Measurements from ENCODE around the gene ARVCF. TPM values are rescaled to one million over a fixed set of nuclear protein-coding genes. Genes with fewer than 3 reads are reported as not detected.

The ARVCF gene
- total and polyA plus RNA-seq, 4 donors: 10.0 to 23.4 (median 16.6) TPM

- 92 to 95% methylated on average over 7 of the region's 7 CpGs for WGBS, 2 donors
- no peak overlapping the region for H3K27ac ChIP-seq (ENCODE audit: low read depth in 1 of 2, low read length in 1 of 2)
- H3K4me3 ChIP-seq: no peak overlapping the region
- H3K27me3 ChIP-seq (ENCODE audit: control insufficient read depth in 3 of 3, insufficient read depth in 3 of 3, low read length in 2 of 3): no peaks in the 10 kb centered on the region
- peaks cover 0 to 2% (median 0%) of the 10 kb centered on the region in 4 donors for H3K9me3 ChIP-seq (ENCODE audit: control insufficient read depth in 4 of 4, insufficient read depth in 3 of 4, low read length in 3 of 4)
- DNase-seq: no peak
- no peak for ATAC-seq (ENCODE audit: insufficient read depth, low FRiP score)
- TF ChIP-seq CTCF (IDR thresholded peaks at IDR 0.05; ENCODE audit: control extremely low read depth, extremely low read depth): no peak
- no peak overlapping the region for H3K9ac ChIP-seq (ENCODE audit: insufficient read depth in 1 of 2, low read length in 2 of 2)
- peaks cover 0 to 35% (median 5%) of the 10 kb centered on the region in 4 donors for H3K36me3 ChIP-seq (ENCODE audit: control insufficient read depth in 4 of 4, insufficient read depth in 4 of 4, low read length in 4 of 4)
- H3K4me1 ChIP-seq (ENCODE audit: control insufficient read depth in 5 of 5, insufficient read depth in 5 of 5, low read length in 5 of 5): no peaks in the 10 kb centered on the region
These were observed 22.0 kb upstream of the ARVCF start for GRCh38 chr22:20038574-20038973.

DNA sequence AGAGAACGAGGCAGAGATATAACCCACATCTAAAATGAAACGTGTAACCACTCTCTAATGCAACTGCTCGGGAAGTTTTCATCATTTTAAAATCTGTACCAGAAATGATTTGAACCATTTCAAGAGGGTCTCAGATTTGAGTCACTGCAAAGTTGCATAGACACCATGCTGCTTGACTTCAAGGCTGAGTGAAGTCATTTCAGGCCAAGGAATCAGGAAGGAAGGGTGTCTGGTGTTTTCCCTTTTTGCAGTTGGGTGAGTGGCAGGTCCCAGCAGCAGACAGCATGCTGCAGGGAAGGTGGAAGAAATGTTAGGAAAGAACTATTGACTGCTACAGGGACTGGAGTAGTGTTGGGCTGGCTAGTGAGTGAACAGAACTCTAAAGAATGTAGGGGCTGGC is 20.8 kb upstream of the ARVCF start:
- Histone ChIP-seq H3K4me3 (no peak overlapping the region), H3K36me3 (ENCODE audit: control insufficient read depth in 4 of 4, insufficient read depth in 4 of 4, low read length in 4 of 4) (peaks cover 0 to 28% (median 3%) of the 10 kb centered on the region in 4 donors), H3K4me1 (ENCODE audit: control insufficient read depth in 5 of 5, insufficient read depth in 5 of 5, low read length in 5 of 5) (peaks cover 0 to 9% (median 0%) of the 10 kb centered on the region in 5 donors), H3K9me3 (ENCODE audit: control insufficient read depth in 4 of 4, insufficient read depth in 3 of 4, low read length in 3 of 4) (peaks cover 0 to 2% (median 0%) of the 10 kb centered on the region in 4 donors), H3K27ac (ENCODE audit: low read depth in 1 of 2, low read length in 1 of 2) (no peak overlapping the region), H3K9ac (ENCODE audit: insufficient read depth in 1 of 2, low read length in 2 of 2) (no peak overlapping the region), H3K27me3 (ENCODE audit: control insufficient read depth in 3 of 3, insufficient read depth in 3 of 3, low read length in 2 of 3) (no peaks in the 10 kb centered on the region)
- no peak for DNase-seq
- no peak for ATAC-seq (ENCODE audit: insufficient read depth, low FRiP score)
- TF ChIP-seq CTCF (IDR thresholded peaks at IDR 0.05; ENCODE audit: control extremely low read depth, extremely low read depth): no peak
- 55 to 80% methylated on average over 3 of the region's 3 CpGs for WGBS, 2 donors

DNA sequence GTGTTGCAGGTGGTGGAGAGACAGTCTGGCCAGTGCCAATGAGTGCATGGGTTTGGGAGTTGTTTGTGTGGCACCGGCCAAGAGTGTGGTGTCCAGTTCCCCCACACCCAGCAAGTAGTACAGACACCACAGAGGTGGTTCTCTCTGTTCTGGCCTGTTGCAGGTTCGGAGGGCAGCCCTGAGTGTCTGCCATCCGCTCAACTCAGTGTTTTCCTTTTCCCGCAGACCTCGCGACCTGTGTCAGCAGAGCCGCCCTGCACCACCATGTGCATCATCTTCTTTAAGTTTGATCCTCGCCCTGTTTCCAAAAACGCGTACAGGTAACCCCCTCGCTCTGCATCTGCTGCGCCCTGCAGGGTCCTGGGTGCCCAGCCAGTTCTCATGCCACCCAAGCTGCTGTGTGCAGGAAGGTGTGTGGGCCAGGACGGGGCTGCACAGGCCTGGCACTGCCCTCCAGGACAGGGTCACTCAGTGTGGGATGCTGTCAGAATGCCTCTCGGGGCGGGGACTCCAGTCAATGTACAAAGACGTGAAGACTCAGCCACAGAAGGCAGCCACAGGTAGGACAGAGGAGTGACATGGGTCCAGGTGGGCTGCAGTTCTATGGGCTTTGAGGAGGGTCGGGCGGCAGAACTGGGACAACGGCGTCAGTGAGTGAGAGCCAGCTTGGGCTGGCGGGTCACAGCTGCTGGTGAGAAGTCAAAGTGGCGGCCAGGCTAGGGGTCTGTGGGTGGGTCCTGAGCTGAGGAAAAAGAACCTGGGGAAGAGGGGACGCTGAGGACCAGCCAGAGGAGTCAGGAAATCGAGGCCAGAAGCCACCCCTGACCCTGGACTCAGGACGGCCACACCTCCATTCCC is 20.1 kb upstream of the ARVCF start:
- WGBS, 2 donors: 97% methylated on average over 25 of the region's 25 CpGs
- no peak for TF ChIP-seq CTCF (IDR thresholded peaks at IDR 0.05; ENCODE audit: control extremely low read depth, extremely low read depth)
- Histone ChIP-seq H3K36me3 (ENCODE audit: control insufficient read depth in 4 of 4, insufficient read depth in 4 of 4, low read length in 4 of 4) (peaks cover 0 to 33% (median 3%) of the 10 kb centered on the region in 4 donors), H3K27ac (ENCODE audit: low read depth in 1 of 2, low read length in 1 of 2) (no peak overlapping the region), H3K4me3 (no peak overlapping the region), H3K27me3 (ENCODE audit: control insufficient read depth in 3 of 3, insufficient read depth in 3 of 3, low read length in 2 of 3) (no peaks in the 10 kb centered on the region), H3K9ac (ENCODE audit: insufficient read depth in 1 of 2, low read length in 2 of 2) (no peak overlapping the region), H3K9me3 (ENCODE audit: control insufficient read depth in 4 of 4, insufficient read depth in 3 of 4, low read length in 3 of 4) (peaks cover 0 to 2% (median 0%) of the 10 kb centered on the region in 4 donors), H3K4me1 (ENCODE audit: control insufficient read depth in 5 of 5, insufficient read depth in 5 of 5, low read length in 5 of 5) (peaks cover 0 to 16% (median 0%) of the 10 kb centered on the region in 5 donors)
- DNase-seq: no peak
- no peak for ATAC-seq (ENCODE audit: insufficient read depth, low FRiP score)

Measured in lung (tissue), 12 donors.